Adipocyte (in vitro differentiated cells): ENCODE measurements around the gene MYOT.

Experiments used
- DNase-seq: peaks from one replicate; pipeline ENCODE4 v3.0.0-alpha.2; 2015; ENCODE audit warnings: low read depth
- H3K27me3 ChIP-seq: replicated peaks from 2 replicates; pipeline ENCODE4 v1.7.0; 2013; ENCODE audit warnings: mild to moderate bottlenecking, low read length, moderate library complexity; ENCODE audit not compliant: control insufficient read depth, insufficient read depth
- H3K36me3 ChIP-seq: 2 replicates; pipeline ENCODE4 v1.7.0; 2013; ENCODE audit warnings: low read length, mild to moderate bottlenecking, moderate library complexity; ENCODE audit not compliant: control insufficient read depth, insufficient read depth, severe bottlenecking
- H3K4me1 ChIP-seq: 2 replicates; pipeline ENCODE4 v1.7.0; 2013; ENCODE audit warnings: mild to moderate bottlenecking, low read length, moderate library complexity; ENCODE audit not compliant: control insufficient read depth, insufficient read depth
- H3K4me3 ChIP-seq: 2 replicates; pipeline ENCODE4 v1.7.0; 2013; ENCODE audit warnings: mild to moderate bottlenecking, low read length, moderate library complexity
- H3K9ac ChIP-seq: 2 replicates; pipeline ENCODE4 v1.7.0; 2013; ENCODE audit warnings: mild to moderate bottlenecking, low read length, moderate library complexity
- H3K9me3 ChIP-seq: 2 replicates; pipeline ENCODE4 v1.7.0; 2013; ENCODE audit warnings: mild to moderate bottlenecking, low read length, moderate library complexity; ENCODE audit not compliant: control insufficient read depth

Gene MYOT

DNA sequence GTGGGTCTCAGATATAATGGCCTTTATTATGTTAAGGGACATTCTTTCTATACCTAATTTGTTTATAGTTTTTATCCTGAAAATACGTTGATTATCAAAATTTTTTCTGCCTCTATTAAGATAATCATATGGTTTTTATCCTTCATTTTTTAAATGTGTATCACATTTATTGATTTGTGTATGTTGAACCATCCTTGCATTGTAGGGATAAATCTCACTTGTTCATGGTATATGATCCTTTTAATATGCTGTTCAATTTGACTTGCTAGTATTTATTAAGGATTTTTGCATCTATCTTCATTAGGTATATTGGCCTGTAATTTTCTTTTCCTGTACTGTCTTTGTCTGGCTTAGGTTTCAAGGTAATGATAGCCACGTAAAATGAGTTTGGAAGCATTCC, 47.1 kb downstream of the MYOT start:
- H3K9ac ChIP-seq = no peak overlapping the region
- H3K4me3 ChIP-seq = no peak overlapping the region
- H3K9me3 ChIP-seq = peaks cover 12% of the 10 kb centered on the region
- H3K27me3 ChIP-seq = no peaks in the 10 kb centered on the region
- DNase-seq = no peak
- no peaks in the 10 kb centered on the region for H3K36me3 ChIP-seq
- H3K4me1 ChIP-seq = no peaks in the 10 kb centered on the region

DNA sequence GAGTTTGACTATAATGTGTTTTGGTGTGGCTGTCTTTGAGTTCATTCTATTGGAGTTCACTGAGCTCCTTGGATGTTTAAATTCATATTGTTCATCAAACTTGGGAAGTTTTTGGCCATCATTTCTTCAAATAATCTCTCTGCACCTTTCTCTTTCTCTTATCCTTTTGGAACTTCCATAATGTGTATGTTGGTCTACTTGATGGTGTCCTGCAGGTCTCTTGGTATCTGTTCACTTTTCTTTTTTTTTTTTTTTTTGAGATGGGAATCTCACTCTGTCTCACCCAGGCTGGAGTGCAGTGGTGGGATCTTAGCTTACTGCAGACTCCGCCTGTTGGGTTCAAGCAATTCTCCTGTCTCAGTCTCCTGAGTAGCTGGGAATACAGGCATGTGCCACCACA, 49.3 kb downstream of the MYOT start:
- Histone ChIP-seq H3K9ac (no peak overlapping the region), H3K27me3 (no peaks in the 10 kb centered on the region), H3K4me3 (no peak overlapping the region), H3K9me3 (peaks cover 10% of the 10 kb centered on the region), H3K36me3 (no peaks in the 10 kb centered on the region), H3K4me1 (peaks cover 5% of the 10 kb centered on the region)
- DNase-seq = no peak

GRCh38 chr5:137921931-137922330, 54.3 kb downstream of the MYOT start:
- Histone ChIP-seq H3K9me3 (no peaks in the 10 kb centered on the region), H3K9ac (no peak overlapping the region), H3K27me3 (no peaks in the 10 kb centered on the region), H3K4me3 (no peak overlapping the region), H3K36me3 (peaks cover 3% of the 10 kb centered on the region), H3K4me1 (peaks cover 8% of the 10 kb centered on the region)
- DNase-seq = no peak

DNA sequence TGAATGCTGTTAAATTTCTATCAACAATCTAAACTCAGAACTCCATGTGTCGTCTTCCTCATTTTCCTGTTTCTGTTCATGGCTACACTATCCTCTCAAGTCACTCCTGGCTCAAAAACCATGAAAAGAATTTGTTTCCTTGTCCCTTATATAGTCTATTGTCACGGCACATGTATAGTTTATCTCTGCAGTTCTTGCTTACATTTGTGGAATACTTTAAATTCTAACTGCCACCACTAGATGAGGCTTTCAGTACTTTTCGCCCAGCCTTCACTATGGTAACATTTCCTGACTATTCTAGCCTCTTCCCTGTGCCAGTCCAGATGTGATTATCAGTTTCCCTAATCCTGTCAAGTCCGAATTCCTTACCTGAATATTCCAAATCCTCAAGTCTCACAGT, 56.2 kb downstream of the MYOT start:
- peaks cover 8% of the 10 kb centered on the region for H3K4me1 ChIP-seq
- H3K4me3 ChIP-seq = no peak overlapping the region
- DNase-seq = peak; percentile 42
- H3K36me3 ChIP-seq = peaks cover 19% of the 10 kb centered on the region
- H3K27me3 ChIP-seq = no peaks in the 10 kb centered on the region
- no peak overlapping the region for H3K9ac ChIP-seq
- H3K9me3 ChIP-seq = no peaks in the 10 kb centered on the region

DNA sequence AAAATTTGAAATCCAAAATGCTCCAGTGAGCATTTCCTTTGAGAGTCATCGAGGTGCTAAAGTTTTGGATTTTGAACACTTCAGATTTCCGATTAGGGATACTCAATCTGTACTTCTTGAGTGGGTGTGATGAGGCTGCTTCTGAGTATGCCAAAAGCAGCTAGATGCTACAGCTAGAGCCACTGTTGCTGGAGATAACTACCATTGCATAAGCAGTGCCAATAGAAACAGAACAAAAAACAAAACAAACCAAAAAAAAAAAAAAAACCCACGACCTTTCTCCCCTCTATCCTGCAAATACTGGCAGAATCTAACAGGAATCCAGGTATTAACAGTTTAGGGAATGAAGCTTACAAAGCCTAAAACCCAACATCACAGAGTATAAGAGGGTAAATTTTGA, 65.1 kb downstream of the MYOT start:
- no peak for DNase-seq
- no peaks in the 10 kb centered on the region for H3K27me3 ChIP-seq
- no peak overlapping the region for H3K4me3 ChIP-seq
- no peak overlapping the region for H3K9ac ChIP-seq
- no peaks in the 10 kb centered on the region for H3K9me3 ChIP-seq
- H3K36me3 ChIP-seq = peaks cover 25% of the 10 kb centered on the region
- H3K4me1 ChIP-seq = peaks cover 13% of the 10 kb centered on the region

- Histone ChIP-seq H3K9ac (no peak overlapping the region), H3K9me3 (no peaks in the 10 kb centered on the region), H3K4me3 (no peak overlapping the region), H3K4me1 (peaks cover 13% of the 10 kb centered on the region), H3K27me3 (no peaks in the 10 kb centered on the region), H3K36me3 (peaks cover 25% of the 10 kb centered on the region)
- peak; percentile 14 for DNase-seq
Measured at GRCh38 chr5:137933491-137933911, 65.8 kb downstream of the MYOT start.

DNA sequence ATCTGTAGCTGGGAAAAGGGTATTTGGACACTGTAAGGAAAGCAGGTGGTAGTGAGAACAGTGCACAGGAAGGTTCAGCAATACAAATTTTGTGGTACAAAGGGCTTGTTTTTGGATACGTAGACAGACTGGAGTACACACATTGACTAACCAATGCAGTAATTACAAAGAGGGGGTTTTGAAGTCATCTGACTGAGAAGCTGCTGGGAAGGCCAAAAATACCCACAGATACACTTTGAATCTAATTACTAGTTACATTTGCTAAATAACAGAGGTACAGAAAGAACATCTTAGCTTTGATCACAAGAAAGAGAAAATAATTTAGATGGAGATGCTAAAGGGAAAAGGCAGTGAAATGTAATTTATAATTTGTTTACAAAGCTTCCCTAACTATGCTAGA, 67.5 kb downstream of the MYOT start:
- no peaks in the 10 kb centered on the region for H3K9me3 ChIP-seq

DNA sequence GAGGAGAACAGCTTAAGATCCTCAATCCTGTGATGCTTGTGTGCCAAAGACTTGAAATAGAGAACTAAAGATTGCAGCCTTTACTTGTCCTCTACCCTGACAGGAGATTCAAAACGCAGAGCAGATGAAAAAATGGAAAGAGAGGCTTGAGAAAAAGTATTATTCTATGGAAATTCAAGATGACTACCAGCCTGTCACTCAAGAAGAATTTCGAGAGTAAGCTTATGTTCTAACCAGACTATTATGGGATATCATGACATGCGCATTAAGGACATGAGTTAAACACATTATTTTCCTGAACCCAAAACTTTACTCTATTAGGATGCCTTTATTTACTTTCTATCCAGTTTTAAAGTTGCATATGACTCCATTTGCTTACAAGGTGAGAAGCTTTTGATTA, 68.0 kb downstream of the MYOT start:
- H3K27me3 ChIP-seq = no peaks in the 10 kb centered on the region
- H3K4me3 ChIP-seq = no peak overlapping the region
- peaks cover 13% of the 10 kb centered on the region for H3K4me1 ChIP-seq
- no peaks in the 10 kb centered on the region for H3K9me3 ChIP-seq
- no peak for DNase-seq
- H3K9ac ChIP-seq = no peak overlapping the region
- peaks cover 44% of the 10 kb centered on the region for H3K36me3 ChIP-seq

More for the DNA sequence above, 67.5 kb downstream of the MYOT start:
- no peaks in the 10 kb centered on the region for H3K27me3 ChIP-seq
- peaks cover 13% of the 10 kb centered on the region for H3K4me1 ChIP-seq
- H3K4me3 ChIP-seq = no peak overlapping the region
- no peak overlapping the region for H3K9ac ChIP-seq
- peaks cover 39% of the 10 kb centered on the region for H3K36me3 ChIP-seq
- no peak for DNase-seq
